Pulmonary artery endothelial cell (primary cell): ENCODE data around the gene TMEM147. TPM values are rescaled to one million over a fixed set of nuclear protein-coding genes. Genes with fewer than 3 reads are reported as not detected.
"Not testable (repeated sequence)": the region's sequence is repeated elsewhere in the genome, so short reads cannot be mapped to it uniquely, and the experiment has no call there.

Experiments used
- DNase-seq: peaks from one replicate; pipeline ENCODE4 v3.0.0-alpha.2; 2011; ENCODE audit warnings: low read depth, low spot score
- total RNA-seq: library from RNA; depleted of rRNA; stranded (reverse); fragments of >200 nt; gene quantifications from 2 replicates; pipeline ENCODE4 v1.2.3, GENCODE V29; 2014

The TMEM147 gene
- total RNA-seq, 1 donor from 2014 or later: 74.1 TPM

DNA sequence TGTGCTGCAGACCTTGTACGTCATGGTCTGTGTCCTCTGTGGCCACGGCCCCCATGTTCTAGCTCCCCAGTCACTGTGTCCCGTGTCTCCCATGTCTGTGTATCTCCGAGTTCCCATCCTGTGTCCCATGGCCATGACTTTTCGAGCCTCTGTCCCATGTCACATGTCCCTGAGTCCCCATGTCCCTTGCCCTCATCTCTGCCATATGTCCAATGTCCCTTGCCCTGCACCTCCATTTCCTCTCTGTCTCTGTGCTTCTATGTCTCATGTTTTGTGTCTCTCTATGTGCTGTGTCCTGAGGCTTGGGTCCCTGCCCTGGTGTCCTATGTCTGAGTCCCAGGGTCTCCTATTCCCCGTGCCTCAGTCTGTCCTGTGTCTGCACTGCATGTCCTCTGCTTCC lies 16.0 kb downstream of the TMEM147 start:
- no peak for DNase-seq

DNA sequence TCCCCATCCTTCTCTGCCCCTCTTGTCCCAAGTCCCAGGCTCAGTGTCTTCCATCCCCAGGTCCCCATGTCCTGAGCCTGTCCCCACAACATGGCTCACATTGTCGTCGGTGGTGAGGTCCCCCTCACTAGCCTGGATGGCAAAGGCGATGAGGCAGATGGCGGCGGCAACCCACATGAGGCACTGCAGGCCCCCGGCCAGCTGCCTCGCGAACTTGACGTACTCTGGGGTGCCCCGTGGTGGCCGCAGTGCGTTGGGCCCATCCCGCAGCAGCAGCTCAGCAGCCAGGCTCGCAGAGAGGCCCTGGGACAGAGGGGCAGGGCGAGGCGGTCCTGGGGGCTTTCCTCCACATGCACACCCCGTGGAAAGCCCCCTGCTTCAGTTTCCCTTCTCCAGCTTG lies 16.9 kb downstream of the TMEM147 start:
- DNase-seq: no peak

DNA sequence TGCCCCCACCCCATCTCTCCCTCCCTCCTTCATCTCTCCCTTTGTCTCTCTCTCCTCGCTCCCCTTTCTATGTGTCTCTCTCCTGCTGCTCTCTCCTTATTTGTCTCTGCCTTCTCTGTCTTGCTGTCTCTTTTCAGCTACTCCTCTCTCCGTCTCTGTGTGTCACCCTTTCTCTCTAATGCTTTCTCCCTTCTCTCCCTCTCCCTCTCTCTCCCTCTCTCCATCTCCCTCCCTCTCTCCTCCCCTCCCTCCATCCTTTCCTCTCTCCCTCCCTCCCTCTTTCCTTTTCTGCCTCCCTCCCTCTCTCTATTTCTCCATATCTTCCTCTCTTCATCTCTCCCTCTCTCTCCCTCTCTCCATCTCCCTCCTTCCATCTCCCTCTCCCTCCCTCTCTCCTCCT lies 17.4 kb downstream of the TMEM147 start:
- no peak for DNase-seq

DNA sequence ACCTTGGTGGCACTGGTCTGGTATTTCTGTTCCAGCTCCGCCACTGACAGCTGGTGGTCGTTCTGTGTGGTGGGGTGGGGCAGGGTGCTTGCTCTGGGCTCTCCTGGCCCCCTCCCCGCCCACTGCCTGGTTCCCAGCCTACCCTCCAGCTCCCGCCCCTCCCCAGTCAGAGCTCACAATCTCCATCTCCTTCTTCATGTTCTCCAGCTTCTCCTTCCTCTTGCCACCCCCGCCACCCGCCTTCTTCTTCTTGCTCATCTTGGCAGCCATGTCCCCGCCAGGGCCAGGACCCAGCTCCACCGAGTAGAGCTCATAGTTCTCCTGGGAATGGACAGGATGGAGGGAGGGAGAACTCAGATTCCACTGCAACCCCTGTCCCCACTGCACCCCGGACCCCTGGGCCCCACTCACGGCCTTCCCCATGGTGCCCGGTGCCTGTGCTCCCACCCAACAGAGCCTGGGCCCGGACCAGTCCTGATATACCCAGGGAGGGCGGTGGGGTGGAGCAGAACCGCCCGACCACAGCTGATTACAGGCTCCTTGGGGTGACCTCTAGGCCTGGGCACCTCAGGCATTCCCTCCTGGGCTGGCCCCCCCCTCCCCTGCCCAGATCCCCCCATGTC lies 17.9 kb downstream of the TMEM147 start, which contains the start of gene ATP4A:
Gene ATP4A, minus strand, starts transcription at position 452 of the 623 bp plus-strand sequence. Its CDS starts 29 bp downstream, at position 423.
- no peak for DNase-seq

DNA sequence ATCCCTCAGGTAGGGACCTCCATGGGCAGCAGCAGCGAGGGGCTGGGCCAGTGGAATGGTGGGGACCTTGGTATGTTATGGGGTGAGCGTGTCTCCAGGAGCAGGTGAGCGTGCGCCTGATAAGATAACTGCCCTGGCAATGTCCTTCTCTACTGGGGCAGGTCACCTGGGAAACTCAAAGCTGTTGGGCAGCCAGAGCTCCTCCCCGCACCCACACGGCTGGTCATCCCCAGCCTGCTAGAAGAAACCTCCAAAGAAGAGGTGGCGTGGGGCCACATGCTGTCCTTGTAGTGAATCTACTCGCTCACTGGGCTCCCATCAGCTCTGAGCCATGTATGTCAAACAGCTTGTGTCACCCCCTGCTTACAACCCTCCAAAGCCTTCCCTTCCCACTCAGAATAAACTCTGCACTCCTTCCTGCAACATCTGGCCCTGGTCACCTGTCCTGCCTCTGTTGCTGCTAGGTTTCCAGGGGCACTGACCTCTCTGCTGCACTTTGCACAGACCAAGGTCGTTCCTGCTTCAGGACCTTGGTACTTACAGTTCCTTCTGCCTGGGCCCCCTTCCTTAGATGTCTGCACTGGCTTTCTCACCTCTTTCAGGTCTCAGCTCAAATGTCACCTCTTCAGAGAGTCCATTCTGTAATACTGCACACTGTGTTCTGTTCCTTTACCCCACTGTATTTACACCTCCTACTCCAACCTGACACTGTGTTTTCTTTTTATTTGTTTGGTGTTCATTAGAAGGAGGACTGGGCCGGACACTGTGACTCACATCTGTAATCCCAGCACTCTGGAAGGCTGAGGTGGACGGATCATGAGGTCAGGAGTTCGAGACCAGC lies 19.8 kb downstream of the TMEM147 start:
- DNase-seq: no peak

DNA sequence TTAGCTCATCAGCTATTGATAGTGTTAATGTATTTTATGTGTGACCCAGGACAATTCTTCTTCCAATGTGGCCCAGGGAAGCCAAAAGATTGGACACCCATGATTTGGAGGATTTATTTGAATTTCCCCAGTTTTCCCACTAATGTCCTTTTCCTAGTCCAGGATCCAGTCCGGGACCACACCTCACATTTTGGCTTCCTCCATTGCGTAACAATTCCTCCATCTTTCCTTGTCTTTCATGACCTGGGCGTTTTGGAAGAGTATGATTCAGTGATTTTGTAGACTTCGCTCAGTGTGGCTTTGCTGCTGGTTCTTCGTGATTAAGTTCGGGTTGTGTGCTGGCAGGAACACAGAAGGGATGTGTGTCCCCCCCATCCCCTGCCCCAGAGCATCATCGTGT lies 21.3 kb downstream of the TMEM147 start:
- no peak for DNase-seq

DNA sequence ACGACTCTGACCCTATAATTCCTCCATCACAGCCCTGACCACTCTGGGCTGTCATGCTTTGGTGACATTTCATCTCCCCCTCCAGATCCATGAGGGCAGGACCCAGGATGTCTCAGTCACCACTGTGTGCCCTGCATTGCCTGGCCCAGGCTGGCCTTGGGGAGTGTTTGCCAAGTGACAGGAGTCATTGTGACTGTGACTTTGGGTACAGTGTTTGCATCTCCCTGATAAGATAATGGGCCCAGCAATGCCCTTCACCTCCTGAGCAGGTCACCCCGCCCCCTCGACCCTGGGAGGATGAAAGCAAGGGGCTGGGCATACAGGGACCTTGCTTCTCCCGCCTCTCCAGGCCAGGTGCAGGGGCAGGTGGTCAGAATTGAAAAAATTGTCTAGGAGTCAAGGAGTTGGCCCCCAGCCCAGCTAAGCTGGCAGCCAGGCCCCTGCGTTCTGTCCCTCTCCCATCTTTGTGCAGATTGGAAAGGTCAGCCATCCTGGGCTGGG lies 23.9 kb downstream of the TMEM147 start:
- DNase-seq: no peak

DNA sequence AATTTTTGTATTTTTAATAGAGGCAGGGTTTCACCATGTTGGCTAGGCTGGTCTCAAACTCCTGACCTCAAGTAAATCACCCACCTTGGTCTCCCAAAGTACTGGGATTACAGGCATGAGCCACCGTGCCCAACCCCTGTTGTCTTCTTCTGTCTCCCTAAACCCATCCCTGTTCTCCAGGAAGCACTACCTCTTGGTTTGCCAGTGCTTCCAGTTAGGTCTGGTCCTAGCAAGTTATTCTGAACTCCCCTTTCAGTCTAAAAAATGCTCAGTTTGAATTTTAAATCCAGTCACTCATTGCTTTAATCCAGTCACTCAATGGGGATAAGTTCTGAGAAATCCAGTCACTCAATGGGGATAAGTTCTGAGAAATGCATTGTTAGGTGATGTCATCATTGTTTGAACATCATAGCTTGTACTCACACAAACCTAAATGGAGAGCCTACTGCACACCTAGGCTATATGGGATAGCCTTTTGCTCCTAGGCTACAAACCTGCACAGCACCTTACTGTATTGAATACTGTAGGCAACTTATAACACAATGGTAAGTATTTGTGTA lies 26.1 kb downstream of the TMEM147 start:
- no peak for DNase-seq

DNA sequence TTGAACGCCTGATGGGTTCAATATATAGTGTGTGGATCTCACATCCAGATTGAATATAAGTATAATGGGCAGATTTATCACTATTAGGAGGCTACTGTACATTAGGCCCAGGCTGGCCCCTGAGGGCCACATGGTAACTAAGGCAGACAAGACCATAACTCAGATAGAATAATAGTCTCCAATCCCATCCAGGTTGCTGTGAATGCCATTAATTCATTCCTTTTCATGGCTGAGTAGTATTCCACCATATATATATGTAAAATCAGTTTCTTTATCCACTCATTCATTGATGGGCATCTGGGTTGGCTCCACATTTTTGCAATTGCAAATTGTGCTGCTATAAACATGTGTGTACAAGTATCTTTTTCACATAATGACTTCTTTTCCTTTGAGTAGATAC lies 32.5 kb downstream of the TMEM147 start:
- DNase-seq: no peak

DNA sequence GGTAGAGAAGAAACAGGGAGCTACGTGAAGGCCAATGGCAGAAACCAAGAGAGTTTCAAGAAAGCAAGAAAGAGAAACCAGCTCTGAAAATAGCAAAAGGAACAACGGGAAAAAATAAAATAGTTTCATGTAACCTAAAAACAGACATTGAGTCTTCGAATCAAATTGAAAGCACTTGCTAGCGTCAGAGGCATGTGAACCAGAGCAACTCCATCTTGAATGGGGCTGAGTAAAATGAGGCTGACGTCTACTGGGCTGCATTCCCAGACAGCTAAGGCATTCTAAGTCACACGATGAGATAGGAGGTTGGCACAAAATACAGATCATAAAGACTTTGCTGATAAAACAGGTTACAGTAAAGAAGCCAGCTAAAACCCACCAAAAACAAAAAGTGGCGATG lies 33.3 kb downstream of the TMEM147 start:
- DNase-seq: no peak

DNA sequence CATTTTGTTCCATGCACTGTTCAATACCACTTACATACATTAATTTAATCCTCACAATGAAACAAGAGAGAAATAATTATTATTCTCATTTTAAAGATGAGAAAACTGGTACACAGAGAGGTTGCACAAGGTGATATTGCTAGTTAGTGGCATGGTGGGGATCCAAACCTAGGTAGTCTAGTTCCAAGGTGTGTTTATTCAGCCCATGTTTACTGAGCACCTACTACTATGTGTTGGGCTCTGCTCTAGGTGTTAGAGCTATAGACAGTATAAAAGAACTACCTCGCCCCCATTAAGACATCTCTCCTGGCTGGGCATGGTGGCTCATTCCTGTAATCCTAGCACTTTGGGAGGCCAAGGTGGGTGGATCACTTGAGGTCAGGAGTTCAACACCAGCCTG lies 37.3 kb downstream of the TMEM147 start:
- no peak for DNase-seq

DNA sequence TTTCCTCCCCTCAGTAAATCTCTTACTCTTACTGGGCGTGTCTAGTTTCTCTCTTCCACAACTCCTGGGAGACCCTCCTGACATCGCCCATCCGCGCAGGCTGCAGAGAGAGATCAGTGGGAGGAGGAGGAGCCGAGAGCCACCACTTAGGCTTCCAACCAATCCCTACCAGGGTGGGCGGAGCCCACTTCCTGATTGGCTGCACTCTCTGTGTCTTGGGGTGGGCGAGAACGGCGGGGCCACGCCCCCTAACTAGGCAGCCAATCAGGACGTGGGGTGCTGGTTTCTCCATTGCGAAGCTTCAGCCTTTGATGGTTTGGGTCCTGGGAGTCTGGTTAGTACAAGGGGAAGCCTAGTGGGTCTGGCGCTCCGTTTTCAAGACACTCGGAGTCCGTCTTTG lies 40.4 kb downstream of the TMEM147 start, which contains the start of gene PMIS2:
Gene PMIS2, plus strand, starts transcription at position 326 of the 400 bp plus-strand sequence. CDS start 87 bp downstream, outside the sequence.
- DNase-seq: no peak

DNA sequence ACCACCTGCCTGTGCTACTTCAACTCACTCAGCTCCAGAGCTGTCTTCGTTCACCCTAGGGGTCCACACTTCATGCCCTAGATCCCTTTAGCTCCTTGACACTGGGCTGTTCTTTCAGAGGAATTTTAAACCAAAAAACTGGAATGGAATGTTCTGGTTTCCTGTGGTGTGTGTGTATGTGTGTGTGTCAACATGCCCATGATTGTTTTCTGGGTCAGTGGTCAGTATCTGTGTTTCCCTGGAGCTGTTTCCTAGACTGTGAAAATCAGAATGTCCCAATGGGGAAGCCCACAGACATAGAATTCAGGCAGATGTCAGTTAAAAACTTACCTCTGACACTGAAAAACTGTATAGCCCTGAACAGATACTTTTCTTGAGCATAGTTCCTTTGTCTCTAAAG lies 41.9 kb downstream of the TMEM147 start:
- no peak for DNase-seq

DNA sequence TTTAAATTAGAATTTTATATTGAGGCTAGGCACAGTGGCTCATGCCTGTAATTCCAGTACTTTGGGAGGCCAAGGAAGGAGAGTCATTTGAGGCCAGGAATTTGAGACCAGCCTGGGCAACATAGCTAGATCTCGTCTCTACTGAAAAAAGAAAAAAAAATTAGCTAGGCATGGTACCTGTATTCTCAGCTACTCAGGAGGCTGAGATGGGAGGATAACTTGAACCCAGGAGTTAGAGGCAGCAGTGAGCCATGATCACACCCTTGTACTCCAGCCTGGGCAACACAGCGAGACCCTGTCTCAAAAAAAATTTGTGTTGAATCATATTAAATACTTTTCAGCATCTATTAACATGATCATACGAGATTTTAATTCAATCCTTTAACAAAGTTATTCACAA lies 45.4 kb downstream of the TMEM147 start:
- DNase-seq: no peak

DNA sequence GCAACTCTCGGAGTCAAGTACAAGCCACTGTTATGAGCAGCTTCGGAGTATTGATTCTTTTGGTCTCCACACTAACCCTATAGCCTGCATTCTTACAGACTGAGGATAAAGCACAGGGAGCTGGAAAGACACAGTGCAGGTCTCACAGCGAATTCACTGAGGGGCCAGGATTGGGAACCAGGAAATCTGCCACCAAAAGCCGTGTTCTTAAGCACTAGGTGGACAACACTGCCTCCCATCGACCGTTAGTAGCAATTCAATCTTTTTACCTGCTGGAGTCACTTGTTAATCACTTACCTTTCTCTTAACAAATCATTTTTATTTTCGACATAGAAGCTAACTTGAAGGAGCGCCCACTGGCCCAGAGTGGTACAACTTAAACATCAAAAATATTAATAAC lies 46.8 kb downstream of the TMEM147 start:
- no peak for DNase-seq

DNA sequence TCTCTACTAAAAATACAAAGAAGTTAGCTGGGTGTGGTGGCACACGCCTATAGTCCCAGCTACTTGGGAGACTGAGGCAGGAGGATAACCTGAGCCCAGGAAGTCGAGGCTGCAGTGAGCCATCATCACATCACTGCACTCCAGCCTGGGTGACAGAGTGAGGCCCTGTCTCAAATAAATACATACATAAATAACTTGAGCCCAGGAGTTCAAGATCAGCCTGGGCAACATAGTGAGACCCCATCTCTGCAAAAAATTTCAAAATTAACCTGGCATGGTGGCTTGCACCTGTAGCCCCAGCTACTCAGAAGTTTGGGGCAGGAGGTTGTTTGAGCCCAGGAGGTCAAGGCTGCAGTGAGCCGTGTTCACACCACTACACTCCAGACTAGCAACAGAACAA lies 49.6 kb downstream of the TMEM147 start:
- not testable (repeated sequence) for DNase-seq

DNA sequence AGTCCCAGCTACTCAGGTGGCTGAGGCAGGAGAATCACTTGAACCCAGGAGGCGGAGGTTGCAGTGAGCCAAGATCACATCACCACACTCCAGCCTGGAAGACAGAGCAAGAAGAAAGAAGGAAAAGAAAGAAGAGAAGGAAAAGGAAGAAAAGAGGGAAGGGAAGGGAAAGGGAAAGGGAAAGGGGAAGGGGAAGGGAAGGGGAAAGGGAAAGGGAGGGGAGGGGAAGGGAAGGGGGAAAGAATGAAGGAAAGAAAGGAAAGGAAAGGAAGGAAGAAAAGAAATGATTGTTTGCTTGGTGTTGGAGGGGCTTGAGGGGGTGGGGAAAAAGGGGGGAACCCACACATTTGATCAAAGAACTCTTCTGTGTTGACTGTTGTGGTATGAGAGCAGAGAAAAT lies 50.5 kb downstream of the TMEM147 start:
- DNase-seq: no peak

DNA sequence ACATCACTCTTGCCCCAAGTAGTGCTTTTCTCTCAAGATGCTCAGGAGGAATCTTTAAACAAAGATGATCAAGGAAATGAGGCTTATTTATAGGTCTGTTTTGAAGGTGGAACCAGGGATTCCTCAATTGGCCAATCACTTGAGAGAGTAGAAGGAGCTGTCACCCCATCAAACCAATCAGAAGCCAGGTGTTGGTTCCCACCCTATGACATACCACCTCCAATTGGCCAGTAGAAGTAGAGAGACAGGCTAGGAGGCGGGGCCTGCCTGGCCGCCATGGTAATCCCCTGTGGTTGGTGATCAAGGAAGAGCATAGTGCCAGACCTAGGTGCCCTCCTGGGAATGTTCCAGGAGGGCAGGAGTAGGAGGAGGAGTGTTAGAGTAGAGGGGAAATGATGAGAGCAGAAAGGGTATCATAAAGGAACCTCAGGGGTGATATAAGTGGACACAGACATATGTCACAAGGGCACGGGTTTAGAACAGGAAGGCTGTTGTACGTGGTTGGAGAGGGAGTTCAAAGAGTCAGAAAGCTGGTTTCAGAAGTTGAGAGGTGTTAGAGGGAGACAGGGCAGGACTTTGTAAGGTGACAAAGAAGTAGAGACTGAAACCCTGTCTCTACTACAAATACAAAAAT lies 51.1 kb downstream of the TMEM147 start:
- DNase-seq: no peak
